Endothelial cell of umbilical vein (primary cell): ENCODE measurements around the gene SCYGR4. TPM values are rescaled to one million over a fixed set of nuclear protein-coding genes. Genes with fewer than 3 reads are reported as not detected.

Experiments used
- BruUV-seq: library from RNA; stranded (reverse); fragments of 400-500 nt; replicated peaks from 2 replicates; lab custom pipeline; 2021; lab: Mats Ljungman, UMichigan
- CTCF ChIA-PET: fragments of 300-600, 350-600 bp; sonication (Branson Sonifier 250); formaldehyde crosslinking; loops from one replicate; lab custom pipeline; 2021; ENCODE audit warnings: antibody characterized with exemption, inconsistent platforms; lab: Charles Lee
- POLR2A ChIA-PET: fragments of 300-600, 350-600 bp; sonication (Branson Sonifier 250); formaldehyde crosslinking; loops from one replicate; lab custom pipeline; 2021; ENCODE audit warnings: antibody characterized with exemption, inconsistent platforms; lab: Charles Lee
- DNase-seq: peaks from one replicate; pipeline ENCODE4 v3.0.0-alpha.2; 2011; ENCODE audit warnings: low read depth, low spot score
- FAIRE-seq: peaks from 2 replicates; lab custom pipeline; 2011; peaks lifted over from hg19 to GRCh38; lab: Jason Lieb, UNC
- H2AFZ ChIP-seq: 2 replicates; pipeline ENCODE4 v1.6.0; 2012; ENCODE audit warnings: low read depth, low read length, control low read depth, inconsistent platforms
- H3K27ac ChIP-seq: 2 replicates; pipeline ENCODE4 v1.5.1; 2011; ENCODE audit warnings: low read depth, mild to moderate bottlenecking, control low read depth, low read length, moderate library complexity; ENCODE audit not compliant: insufficient read depth
- H3K27me3 ChIP-seq, 2 experiments: 2 replicates each; pipeline versions ENCODE4 v1.6.0 to v1.6.1; 2011; ENCODE audit warnings: low read length in 2 of 2, mixed read lengths in 1 of 2; ENCODE audit not compliant: control insufficient read depth in 2 of 2, insufficient read depth in 2 of 2
- H3K36me3 ChIP-seq, 2 experiments: 2 replicates in 1 of 2; 3 replicates in 1 of 2; pipeline ENCODE4 v1.5.1; 2011; ENCODE audit warnings: low read length in 2 of 2, mild to moderate bottlenecking in 1 of 2, moderate library complexity in 1 of 2; ENCODE audit not compliant: control insufficient read depth in 2 of 2, insufficient read depth in 2 of 2; ENCODE audit errors: extremely low read depth in 1 of 2
- H3K4me1 ChIP-seq: 3 replicates; pipeline ENCODE4 v1.5.1; 2011; ENCODE audit warnings: mild to moderate bottlenecking, low read length; ENCODE audit not compliant: control insufficient read depth, insufficient read depth; ENCODE audit errors: extremely low read depth
- H3K4me2 ChIP-seq: 2 replicates; pipeline ENCODE4 v1.6.1; 2011; ENCODE audit warnings: low read length, control low read depth, mixed read lengths; ENCODE audit not compliant: insufficient read depth
- H3K4me3 ChIP-seq, 3 experiments: fragments of 200-600 bp in 1 of 3; sonication (generic), shearing (Covaris generic) in 1 of 3; replicated peaks in 1 of 3; 2 replicates each; pipeline ENCODE4 v1.5.1; 2011 to 2016; ENCODE audit warnings: control low read depth in 3 of 3, low read length in 3 of 3, mild to moderate bottlenecking in 2 of 3, inconsistent platforms in 1 of 3, low read depth in 1 of 3, moderate library complexity in 1 of 3; ENCODE audit not compliant: insufficient read depth in 1 of 3
- H3K79me2 ChIP-seq: 2 replicates; pipeline ENCODE4 v1.6.0; 2012; ENCODE audit warnings: low read length, inconsistent platforms; ENCODE audit not compliant: control insufficient read depth, insufficient read depth
- H3K9ac ChIP-seq: replicated peaks from 2 replicates; pipeline ENCODE3; 2011; ENCODE audit warnings: low read length, control low read depth; ENCODE audit not compliant: insufficient read depth; ENCODE audit errors: extremely low read depth
- H3K9me1 ChIP-seq: replicated peaks from 3 replicates; pipeline ENCODE4 v1.6.0; 2011; ENCODE audit warnings: mild to moderate bottlenecking, low read length; ENCODE audit not compliant: control insufficient read depth, insufficient read depth; ENCODE audit errors: extremely low read depth
- H3K9me3 ChIP-seq: replicated peaks from 2 replicates; pipeline ENCODE4 v1.5.1; 2012; ENCODE audit warnings: low read length, inconsistent platforms; ENCODE audit not compliant: control insufficient read depth, insufficient read depth
- H4K20me1 ChIP-seq: replicated peaks from 2 replicates; pipeline ENCODE3; 2011; ENCODE audit warnings: mild to moderate bottlenecking, low read length; ENCODE audit not compliant: control insufficient read depth, insufficient read depth; ENCODE audit errors: extremely low read depth
- EZH2 ChIP-seq: IDR thresholded peaks from 2 replicates; pipeline ENCODE4 v1.6.1; 2012; ENCODE audit warnings: borderline replicate concordance, low read depth, mild to moderate bottlenecking, moderate library complexity, low read length, inconsistent platforms; ENCODE audit not compliant: severe bottlenecking
- FOS ChIP-seq: IDR thresholded peaks from 2 replicates; pipeline ENCODE4 v1.6.1; 2011; ENCODE audit warnings: mild to moderate bottlenecking, low read length, moderate library complexity, borderline replicate concordance; ENCODE audit not compliant: insufficient read depth
- GATA2 ChIP-seq: IDR thresholded peaks from 2 replicates; pipeline ENCODE4 v1.7.0; 2011; ENCODE audit warnings: low read depth, mild to moderate bottlenecking, moderate library complexity, mixed read lengths, low read length; ENCODE audit not compliant: insufficient read length, insufficient read depth
- JUN ChIP-seq: IDR thresholded peaks from 2 replicates; pipeline ENCODE4 v1.6.1; 2011; ENCODE audit warnings: borderline replicate concordance, low read depth; ENCODE audit not compliant: insufficient read length, insufficient read depth
- MYC ChIP-seq: IDR thresholded peaks from one replicate; pipeline ENCODE4 v1.6.1; 2011; ENCODE audit warnings: mild to moderate bottlenecking, low read depth, low read length
- POLR2A ChIP-seq: IDR thresholded peaks from 2 replicates; pipeline ENCODE4 v1.6.1; 2012; ENCODE audit warnings: low read depth, mild to moderate bottlenecking, control low read depth, low read length
- POLR2AphosphoS5 ChIP-seq: IDR thresholded peaks from 2 replicates; pipeline ENCODE4 v1.6.1; 2012; ENCODE audit warnings: low read depth, mild to moderate bottlenecking, control low read depth, low read length, moderate library complexity; ENCODE audit not compliant: insufficient read depth
- dilution Hi-C: fragments of 300-500 bp; cut with MboI; formaldehyde crosslinking; loops from one replicate; pipeline ENCODE4 v1.15.0; 2019; ENCODE audit warnings: low sequenced_read_pairs; ENCODE audit not compliant: extremely low pct_ligation_motif_present
- intact Hi-C: fragments of 100-400 bp; cut with micrococcal nuclease; formaldehyde crosslinking; loops from one replicate; pipeline ENCODE4 v1.10.0; 2022
- polyA plus RNA-seq, 4 experiments: library from polyadenylated mRNA; depleted of rRNA in 3 of 4; stranded (reverse) in 3 of 4; unstranded in 1 of 4; fragments of >200 nt; gene quantifications; 2 replicates each; pipeline versions ENCODE4 v1.2.1 to v1.2.3, GENCODE V29; 2011 to 2012; ENCODE audit warnings: missing spikeins in 1 of 4
- total RNA-seq: library from RNA; stranded (reverse); gene quantifications from 2 replicates; pipeline ENCODE4 v1.2.3, GENCODE V29; 2021
- TF ChIP-seq, protein P1 (sequence below): IDR thresholded peaks from 2 replicates; pipeline ENCODE4 v1.6.1; 2011; ENCODE audit not compliant: insufficient read depth, insufficient read length
- TF ChIP-seq, protein P2 (sequence below), 2 donors: IDR thresholded peaks; 1 replicate in 1 of 2; 2 replicates in 1 of 2; pipeline ENCODE4 v1.5.1; 2011; ENCODE audit warnings: low read length in 2 of 2, mild to moderate bottlenecking in 2 of 2, moderate library complexity in 2 of 2, control low read depth in 1 of 2, inconsistent platforms in 1 of 2, low read depth in 1 of 2; ENCODE audit not compliant: insufficient read depth in 1 of 2; ENCODE audit errors: extremely low read depth in 1 of 2

The SCYGR4 gene
- total and polyA plus RNA-seq, 2 donors (not counting 3 experiments of a cell fraction or from before 2014, with no cell fraction given) = not detected

DNA sequence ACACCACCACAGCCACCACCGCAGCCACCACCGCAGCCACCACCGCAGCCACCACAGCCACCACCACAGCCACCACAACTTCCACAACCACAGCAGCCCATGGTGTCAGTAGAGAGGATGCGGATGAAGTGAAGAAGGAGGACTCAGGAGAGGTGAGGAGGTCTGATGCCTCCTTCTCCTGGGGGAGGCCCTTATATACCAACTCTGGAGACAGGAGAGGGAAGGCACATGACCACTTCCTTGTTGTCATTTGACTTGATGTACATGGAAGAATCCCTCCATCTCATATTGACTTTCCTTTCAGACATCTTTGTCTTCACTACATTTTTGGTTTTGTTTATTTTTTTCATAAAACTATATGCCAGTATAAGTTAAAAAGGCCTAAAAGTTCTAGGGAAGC is 2.6 kb upstream of the SCYGR4 start, which contains the start of gene SCYGR3:
Gene SCYGR3 (minus strand): TSS at position 101 of the 400 bp plus-strand sequence. CDS start 0 bp downstream, at position 101.
- DNase-seq (no peak), FAIRE-seq (no peak)
- no peaks in the 10 kb centered on the region for H3K9me1 ChIP-seq
- H3K27ac ChIP-seq = no peak within 1 kb of the TSS
- H3K4me3 ChIP-seq = no peak within 1 kb of the TSS
- intact Hi-C loops (no loop called here), dilution Hi-C loops (no loop called here)
- ChIA-PET CTCF (interaction anchor here (0.6 kb wide), 1 partner anchor 287 kb away, joined by 4 read pairs; no protein-coding TSS in a partner anchor), POLR2A (no interaction called here)
- no peaks in the 10 kb centered on the region for H3K27me3 ChIP-seq
- no peak within 1 kb of the TSS for H2AFZ ChIP-seq
- no peaks in the 10 kb centered on the region for H3K9me3 ChIP-seq
- H4K20me1 ChIP-seq = no peaks in the 10 kb centered on the region
- BruUV-seq = no TSS peak
- no peaks in the 10 kb centered on the region for H3K4me1 ChIP-seq
- H3K4me2 ChIP-seq = no peak within 1 kb of the TSS
- TF ChIP-seq, protein P1, sequence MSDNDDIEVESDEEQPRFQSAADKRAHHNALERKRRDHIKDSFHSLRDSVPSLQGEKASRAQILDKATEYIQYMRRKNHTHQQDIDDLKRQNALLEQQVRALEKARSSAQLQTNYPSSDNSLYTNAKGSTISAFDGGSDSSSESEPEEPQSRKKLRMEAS = no peak
- TF ChIP-seq GATA2 = no peak
- no peak for TF ChIP-seq FOS
- TF ChIP-seq, protein P2, sequence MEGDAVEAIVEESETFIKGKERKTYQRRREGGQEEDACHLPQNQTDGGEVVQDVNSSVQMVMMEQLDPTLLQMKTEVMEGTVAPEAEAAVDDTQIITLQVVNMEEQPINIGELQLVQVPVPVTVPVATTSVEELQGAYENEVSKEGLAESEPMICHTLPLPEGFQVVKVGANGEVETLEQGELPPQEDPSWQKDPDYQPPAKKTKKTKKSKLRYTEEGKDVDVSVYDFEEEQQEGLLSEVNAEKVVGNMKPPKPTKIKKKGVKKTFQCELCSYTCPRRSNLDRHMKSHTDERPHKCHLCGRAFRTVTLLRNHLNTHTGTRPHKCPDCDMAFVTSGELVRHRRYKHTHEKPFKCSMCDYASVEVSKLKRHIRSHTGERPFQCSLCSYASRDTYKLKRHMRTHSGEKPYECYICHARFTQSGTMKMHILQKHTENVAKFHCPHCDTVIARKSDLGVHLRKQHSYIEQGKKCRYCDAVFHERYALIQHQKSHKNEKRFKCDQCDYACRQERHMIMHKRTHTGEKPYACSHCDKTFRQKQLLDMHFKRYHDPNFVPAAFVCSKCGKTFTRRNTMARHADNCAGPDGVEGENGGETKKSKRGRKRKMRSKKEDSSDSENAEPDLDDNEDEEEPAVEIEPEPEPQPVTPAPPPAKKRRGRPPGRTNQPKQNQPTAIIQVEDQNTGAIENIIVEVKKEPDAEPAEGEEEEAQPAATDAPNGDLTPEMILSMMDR (IDR thresholded peaks at IDR 0.05; ENCODE audit: extremely low read depth in 1 of 2, insufficient read depth in 1 of 2, low read depth in 1 of 2, low read length in 2 of 2) = no peak
- TF ChIP-seq EZH2 = no peak
- no peak for TF ChIP-seq POLR2A
- TF ChIP-seq POLR2AphosphoS5 = no peak
- no peak for TF ChIP-seq MYC
- TF ChIP-seq JUN = no peak
- H3K9ac ChIP-seq = no peak within 1 kb of the TSS
- H3K79me2 ChIP-seq = no peaks in the 10 kb centered on the region
- no peaks in the 10 kb centered on the region for H3K36me3 ChIP-seq
